CD4-positive, alpha-beta T cell treated with Interleukin-2 at 100 ng/mL for 4 hours (primary cell): ENCODE measurements around the gene HS1BP3.

Experiments used
- DNase-seq: peaks from one replicate; pipeline ENCODE4 v3.0.0-alpha.2; 2020; ENCODE audit warnings: low spot score

HS1BP3 gene

GRCh38 chr2:20645761-20646160 lies 5.1 kb downstream of the HS1BP3 start:
- no peak for DNase-seq

DNA sequence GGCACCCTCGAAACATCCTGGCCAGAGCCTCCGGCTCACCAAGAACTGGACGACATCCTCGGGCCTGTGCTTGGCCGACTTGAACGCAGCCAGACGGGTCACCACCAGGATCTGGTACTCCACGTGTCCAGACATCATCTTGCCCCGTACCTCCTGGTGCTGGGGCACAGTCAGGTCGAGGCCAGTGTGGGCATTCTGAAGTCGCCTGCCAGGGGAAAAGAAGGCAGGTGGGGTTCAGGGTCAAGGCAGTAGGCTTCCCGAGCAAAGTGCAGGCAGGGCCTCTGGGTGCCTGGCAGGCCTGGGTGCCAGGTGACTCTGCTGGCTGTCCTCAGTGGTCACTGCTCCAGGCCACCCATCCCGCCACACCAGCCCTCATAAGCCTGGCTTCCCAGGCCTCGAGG lies 5.6 kb downstream of the HS1BP3 start:
- DNase-seq: no peak

- no peak for DNase-seq
Measured at GRCh38 chr2:20643826-20644225, 7.1 kb downstream of the HS1BP3 start.

- DNase-seq: no peak
Measured at GRCh38 chr2:20643060-20643459, 7.8 kb downstream of the HS1BP3 start.

GRCh38 chr2:20642055-20642971 lies 8.6 kb downstream of the HS1BP3 start:
- peak; percentile 69 for DNase-seq

- no peak for DNase-seq
Measured at GRCh38 chr2:20641123-20641985, 9.5 kb downstream of the HS1BP3 start.

DNA sequence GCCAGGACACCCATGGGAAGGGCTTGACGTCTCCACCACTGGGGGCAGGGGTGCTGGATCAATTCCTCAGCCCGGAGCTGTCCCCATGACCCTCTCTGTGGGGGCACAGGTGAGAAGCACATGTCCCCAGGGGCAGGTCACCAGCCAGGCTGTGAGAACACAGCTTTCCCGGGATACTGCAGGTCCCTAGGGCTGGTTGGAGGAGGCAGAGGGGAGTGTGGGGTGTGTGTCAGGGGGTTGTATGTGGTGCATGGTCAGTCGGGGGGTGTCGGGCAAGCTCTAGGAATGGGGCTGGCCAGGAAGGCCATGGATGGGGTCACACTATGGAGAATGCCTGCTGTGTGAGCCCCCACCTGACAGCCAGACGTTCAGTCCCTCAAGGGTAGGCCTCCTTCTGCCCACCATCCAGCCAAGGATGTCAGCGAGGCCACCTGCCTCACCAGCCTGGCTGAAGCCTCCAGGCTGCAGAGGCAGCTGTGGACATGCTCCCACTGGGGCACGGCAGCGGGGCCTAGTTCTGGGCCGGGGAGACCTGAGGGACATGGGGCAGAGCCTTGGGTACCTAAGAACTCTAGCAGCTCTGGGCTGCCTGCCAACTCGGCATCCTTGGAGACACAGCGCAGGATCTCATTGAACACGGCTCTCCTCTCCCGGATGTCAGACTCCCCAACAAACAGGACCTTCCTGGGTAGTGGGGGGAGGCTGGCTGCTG lies 10.3 kb downstream of the HS1BP3 start:
- no peak for DNase-seq

- no peak for DNase-seq
Measured at GRCh38 chr2:20638646-20639430, 12.1 kb downstream of the HS1BP3 start.

DNA sequence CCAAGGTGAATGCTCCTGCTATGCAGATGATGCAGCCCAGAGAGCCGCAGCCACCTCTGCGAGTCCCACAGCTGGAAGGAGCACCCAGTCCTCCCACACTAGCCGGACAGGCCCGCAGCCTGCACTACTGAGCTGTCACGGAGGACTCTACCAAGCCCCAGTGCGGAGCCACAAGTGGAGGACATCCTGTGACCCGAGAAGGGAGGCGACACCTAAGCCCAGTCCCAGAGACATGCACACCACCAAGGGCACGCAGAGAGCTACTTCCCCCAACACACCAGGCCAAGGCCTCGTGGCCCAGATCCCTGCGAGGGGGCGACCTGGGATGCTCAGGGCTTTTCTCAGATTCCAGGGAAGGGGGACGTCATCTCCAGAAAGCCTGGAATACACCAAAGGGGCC lies 12.9 kb downstream of the HS1BP3 start:
- no peak for DNase-seq

DNA sequence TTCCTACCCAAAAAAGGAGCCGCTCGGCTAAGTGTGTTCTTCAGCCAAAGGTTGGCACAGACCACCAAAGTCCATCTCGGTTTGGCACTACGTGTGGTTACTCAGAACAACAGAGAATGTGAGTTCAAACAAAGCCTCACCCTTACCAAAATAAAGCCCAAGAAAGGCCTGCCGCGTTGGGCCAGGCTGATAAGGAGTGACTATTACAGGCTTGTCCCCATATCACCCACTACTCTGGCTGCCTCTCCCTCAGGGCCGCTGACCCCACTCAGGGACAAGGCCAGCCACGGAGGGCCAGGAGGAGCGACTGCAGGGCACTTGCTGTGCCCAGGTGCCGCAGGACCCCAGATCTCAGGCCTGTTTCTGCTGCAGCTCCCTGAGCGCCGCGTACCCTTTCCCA lies 13.8 kb downstream of the HS1BP3 start:
- DNase-seq: no peak

DNA sequence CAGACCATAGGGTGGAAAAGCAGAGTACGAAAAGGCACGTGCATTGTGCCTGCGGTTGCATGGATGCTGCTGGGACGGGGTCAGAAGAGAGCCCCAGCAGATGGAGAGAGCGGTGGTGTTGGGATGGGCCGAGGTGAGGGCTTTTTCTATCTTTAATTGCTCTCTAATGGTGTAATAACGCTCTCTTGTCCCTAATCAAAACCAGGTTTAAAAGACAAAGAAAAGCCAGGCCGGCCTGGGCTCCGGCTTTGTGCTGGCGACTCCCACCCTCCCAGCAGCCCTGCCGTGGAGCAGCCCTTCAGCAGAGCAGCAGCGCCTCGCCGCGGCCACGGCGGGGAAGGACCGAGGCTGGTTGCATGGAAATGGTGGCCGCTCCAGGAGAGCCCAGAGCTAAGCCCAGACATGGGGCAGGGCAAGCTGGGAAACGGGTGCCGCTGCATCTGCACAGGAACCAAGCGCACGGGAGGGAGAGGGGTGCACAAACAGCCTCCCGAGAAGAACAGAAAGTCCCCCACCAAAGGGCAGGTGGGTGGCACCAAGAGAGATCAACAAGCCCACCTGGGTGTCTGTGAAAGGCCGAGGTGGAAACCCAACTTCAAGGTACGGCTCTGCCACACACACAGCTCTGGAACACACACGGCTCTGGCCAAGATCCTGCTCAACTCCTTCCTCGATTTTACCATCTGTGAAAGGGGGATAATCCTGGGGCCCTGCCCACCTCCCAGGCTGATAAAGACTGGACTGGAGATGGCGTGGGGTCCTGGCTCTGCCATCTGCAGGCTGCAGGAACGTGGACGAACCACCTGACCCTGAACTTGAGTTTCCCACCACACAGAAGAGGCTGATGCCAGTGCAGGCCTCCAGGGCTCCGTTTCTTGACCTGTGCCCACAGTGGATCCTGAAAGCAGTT lies 15.0 kb downstream of the HS1BP3 start:
- DNase-seq: peak; percentile 7

DNA sequence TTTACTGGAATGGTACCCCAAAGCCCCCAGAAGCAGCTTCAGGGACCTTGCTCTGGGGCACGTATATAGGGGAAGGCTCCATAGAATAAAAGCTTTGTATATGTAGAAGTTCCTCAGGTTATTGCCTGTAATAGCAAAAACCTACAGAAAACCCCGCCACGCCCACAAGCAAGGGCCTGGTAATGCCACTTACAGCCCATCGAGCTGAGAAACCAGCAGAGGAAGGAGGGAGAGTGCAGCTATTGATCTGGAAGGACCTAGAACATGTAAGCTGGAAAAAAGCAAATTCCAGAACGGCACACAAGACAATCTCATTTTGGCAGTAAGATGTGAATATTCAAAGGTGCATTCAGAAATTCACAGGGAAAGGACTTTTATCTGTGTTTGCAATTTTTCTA lies 15.8 kb downstream of the HS1BP3 start:
- DNase-seq: no peak

DNA sequence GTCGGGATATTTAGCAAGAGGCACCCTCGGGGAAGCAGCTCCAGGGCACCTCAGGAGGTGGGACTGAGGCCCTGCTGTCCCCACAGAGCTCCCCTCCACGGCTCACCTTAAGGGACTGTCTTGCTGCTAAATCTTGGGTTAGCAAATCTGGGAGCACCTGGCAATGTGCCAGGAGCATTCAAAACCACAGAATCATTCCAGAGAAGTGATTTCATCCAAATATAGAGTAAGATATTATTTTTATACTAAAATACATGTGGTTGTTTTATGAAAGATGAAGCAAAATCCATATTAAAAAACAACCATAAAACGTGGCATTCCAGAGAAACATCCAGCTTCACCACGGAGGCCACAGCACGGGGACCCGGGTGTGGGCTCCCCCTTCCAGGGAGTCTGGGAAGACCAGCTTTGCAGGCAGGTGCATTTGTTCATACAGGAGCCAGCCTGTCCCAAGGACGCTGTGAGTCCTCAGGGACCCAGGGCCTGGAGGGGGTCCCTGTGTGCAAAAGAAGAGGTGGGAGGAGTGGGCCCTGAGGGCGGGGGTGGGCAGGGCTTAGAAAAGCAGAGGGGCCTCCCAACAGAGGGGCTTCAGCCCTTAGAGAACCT lies 16.3 kb downstream of the HS1BP3 start:
- no peak for DNase-seq

GRCh38 chr2:20633794-20634506 lies 16.9 kb downstream of the HS1BP3 start:
- DNase-seq: no peak

DNA sequence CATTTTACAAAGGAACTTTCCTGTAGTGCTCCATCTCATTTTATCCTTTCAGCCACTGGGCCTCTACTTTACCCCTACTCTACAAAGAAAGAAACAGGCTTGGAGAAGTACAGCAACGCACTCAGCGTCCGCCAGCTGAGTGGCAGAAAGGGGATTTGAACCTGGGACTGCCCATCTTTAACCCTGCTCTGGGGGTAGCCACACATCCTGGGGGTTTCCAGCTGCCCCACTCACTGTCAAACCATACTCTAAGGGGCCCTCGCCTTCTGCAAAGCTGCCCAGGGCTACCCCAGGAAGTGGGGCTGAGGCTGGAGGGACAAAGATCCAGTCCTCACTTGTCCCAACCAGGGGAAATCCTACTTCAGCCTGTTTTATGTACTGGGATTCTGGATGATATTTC lies 17.9 kb downstream of the HS1BP3 start:
- DNase-seq: no peak

- DNase-seq: no peak
Measured at GRCh38 chr2:20632446-20632990, 18.4 kb downstream of the HS1BP3 start.

- DNase-seq: no peak
Measured at GRCh38 chr2:20631617-20632307, 19.1 kb downstream of the HS1BP3 start.

DNA sequence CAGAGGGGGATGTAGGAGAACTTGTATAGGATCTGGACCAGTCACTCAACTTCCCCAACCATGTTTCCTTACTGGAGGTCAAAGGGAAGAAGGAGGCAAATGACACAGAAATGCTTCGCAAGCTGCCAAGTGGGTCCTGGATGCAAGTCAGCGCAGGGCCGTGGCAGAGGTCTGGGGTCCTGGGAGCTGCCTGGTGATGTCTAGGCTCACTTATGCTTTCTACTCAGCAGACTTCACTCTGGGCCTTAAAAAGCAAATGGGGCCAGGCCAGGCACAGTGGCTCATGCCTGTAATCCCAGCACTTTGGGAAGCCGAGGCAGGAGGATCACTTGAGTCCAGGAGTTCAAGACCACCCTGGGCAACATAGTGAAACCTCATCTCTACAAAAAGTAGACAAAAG lies 19.9 kb downstream of the HS1BP3 start:
- no peak for DNase-seq
